Ascending aorta (tissue), 2 donors: ENCODE results near the gene SMYD1. TPM values are rescaled to one million over a fixed set of nuclear protein-coding genes. Genes with fewer than 3 reads are reported as not detected.

Experiments
- DNase-seq, 2 donors: peaks; one replicate each; pipeline ENCODE4 v3.0.0-alpha.2; 2019; ENCODE audit warnings: low spot score in 2 of 2
- H3K27ac ChIP-seq, 2 donors: fragments of 200-600 bp; sonication (generic); one replicate each; pipeline ENCODE4 v1.5.1; 2016 to 2017; ENCODE audit warnings: mild to moderate bottlenecking in 1 of 2
- H3K27me3 ChIP-seq: fragments of 200-600 bp; sonication (generic); one replicate; pipeline ENCODE4 v1.5.1; 2017
- H3K36me3 ChIP-seq, 2 donors: fragments of 200-600 bp; sonication (generic); one replicate each; pipeline ENCODE4 v1.5.1; 2016
- H3K4me1 ChIP-seq, 2 donors: fragments of 200-600 bp; sonication (generic); one replicate each; pipeline ENCODE4 v1.5.1; 2016 to 2017; ENCODE audit warnings: mild to moderate bottlenecking in 1 of 2
- H3K4me3 ChIP-seq, 2 donors: fragments of 200-600 bp; sonication (generic); one replicate each; pipeline ENCODE4 v1.5.1; 2016 to 2017; ENCODE audit warnings: mild to moderate bottlenecking in 1 of 2
- H3K9me3 ChIP-seq, 2 donors: fragments of 200-600 bp; sonication (generic); one replicate each; pipeline ENCODE4 v1.5.1; 2016
- intact Hi-C: fragments of 100-400 bp; cut with DNase I; formaldehyde crosslinking; loops from one replicate; pipeline ENCODE4 v1.15.1; 2023
- total RNA-seq: library from RNA; depleted of rRNA; stranded (reverse); fragments of >200 nt; gene quantifications from one replicate; pipeline ENCODE4 v1.1.0, GENCODE V29; 2016
- TF ChIP-seq, protein P1 (sequence below), 3 experiments: fragments of 200-600 bp in 2 of 3; fragments of 450-650 bp in 1 of 3; sonication (generic) in 2 of 3; IDR thresholded peaks; one replicate each; pipeline ENCODE4 v1.5.1; 2016 to 2019; ENCODE audit warnings: antibody characterized with exemption in 3 of 3, mild to moderate bottlenecking in 1 of 3, moderate library complexity in 1 of 3

The SMYD1 gene
- total RNA-seq, 1 donor from 2014 or later = not detected

DNA sequence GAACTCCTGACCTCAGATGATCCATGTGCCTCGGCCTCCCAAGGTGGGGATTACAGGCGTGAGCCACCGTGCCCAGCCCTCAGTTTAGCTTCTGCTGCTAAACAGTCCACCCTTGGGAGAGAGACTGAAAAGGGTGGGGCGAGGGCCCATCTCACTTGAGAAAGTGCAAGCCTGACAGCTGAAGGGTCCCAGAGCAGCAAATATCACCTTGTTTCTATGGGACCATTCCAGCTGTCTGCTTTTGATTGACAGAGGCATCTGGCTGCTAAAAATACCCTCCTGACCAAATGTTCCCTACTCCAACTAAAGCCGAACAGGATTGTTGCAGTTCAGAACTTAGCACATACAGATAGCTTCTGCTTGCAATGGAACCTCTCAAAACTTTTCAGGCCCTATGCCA lies 436 bp upstream of the SMYD1 start:
- DNase-seq = no peak
- Histone ChIP-seq H3K9me3 (no peaks in the 10 kb centered on the region), H3K27ac (no peak overlapping the region), H3K27me3 (no peaks in the 10 kb centered on the region), H3K4me3 (no peak overlapping the region), H3K4me1 (no peaks in the 10 kb centered on the region), H3K36me3 (no peaks in the 10 kb centered on the region)
- intact Hi-C loops = no loop called here
- TF ChIP-seq, protein P1, sequence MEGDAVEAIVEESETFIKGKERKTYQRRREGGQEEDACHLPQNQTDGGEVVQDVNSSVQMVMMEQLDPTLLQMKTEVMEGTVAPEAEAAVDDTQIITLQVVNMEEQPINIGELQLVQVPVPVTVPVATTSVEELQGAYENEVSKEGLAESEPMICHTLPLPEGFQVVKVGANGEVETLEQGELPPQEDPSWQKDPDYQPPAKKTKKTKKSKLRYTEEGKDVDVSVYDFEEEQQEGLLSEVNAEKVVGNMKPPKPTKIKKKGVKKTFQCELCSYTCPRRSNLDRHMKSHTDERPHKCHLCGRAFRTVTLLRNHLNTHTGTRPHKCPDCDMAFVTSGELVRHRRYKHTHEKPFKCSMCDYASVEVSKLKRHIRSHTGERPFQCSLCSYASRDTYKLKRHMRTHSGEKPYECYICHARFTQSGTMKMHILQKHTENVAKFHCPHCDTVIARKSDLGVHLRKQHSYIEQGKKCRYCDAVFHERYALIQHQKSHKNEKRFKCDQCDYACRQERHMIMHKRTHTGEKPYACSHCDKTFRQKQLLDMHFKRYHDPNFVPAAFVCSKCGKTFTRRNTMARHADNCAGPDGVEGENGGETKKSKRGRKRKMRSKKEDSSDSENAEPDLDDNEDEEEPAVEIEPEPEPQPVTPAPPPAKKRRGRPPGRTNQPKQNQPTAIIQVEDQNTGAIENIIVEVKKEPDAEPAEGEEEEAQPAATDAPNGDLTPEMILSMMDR (IDR thresholded peaks at IDR 0.05) = no peak

DNA sequence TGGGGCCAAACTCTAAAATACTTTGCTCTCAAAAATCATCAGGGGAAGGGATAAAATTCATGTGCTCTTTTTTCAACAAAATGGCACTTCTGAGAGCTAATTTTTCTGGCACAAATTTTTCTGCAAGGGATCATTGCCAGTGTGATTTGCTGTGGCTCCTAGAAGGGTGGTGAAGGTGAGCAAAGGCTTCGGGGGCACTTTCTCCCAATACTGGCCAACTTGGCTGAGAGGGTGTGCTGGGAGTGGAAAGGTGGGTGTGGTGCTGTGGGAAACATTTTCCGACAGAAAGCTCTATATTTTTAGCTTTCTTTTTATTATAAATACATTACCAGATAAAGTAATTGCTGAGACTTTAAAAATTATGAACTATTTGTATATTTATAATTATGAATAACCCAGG lies 419 bp downstream of the SMYD1 start:
- Histone ChIP-seq H3K9me3 (no peaks in the 10 kb centered on the region), H3K4me1 (no peaks in the 10 kb centered on the region), H3K27ac (no peak overlapping the region), H3K4me3 (no peak overlapping the region), H3K36me3 (no peaks in the 10 kb centered on the region), H3K27me3 (no peaks in the 10 kb centered on the region)
- DNase-seq = no peak
- intact Hi-C loops = no loop called here
- TF ChIP-seq, protein P1 (IDR thresholded peaks at IDR 0.05) = no peak

DNA sequence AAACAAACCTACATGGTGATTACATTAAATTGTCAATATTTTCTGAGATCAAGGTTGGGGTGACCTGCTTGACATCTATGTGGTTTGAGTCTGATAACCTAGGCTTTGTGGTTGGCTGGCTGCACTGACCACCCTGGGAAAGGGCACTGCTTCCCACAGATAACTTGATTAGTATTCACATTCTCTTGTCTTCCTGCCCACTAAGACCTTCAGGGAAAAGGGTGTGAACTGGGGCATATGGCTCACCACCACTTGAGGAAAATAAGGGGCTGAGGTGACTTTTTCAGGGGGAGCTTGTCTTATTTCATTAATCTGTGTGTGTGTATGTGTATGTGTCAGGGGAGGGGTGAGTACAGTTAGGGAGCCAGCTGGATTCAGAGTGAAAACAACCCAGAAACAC lies 1.5 kb downstream of the SMYD1 start:
- no peaks in the 10 kb centered on the region for H3K4me1 ChIP-seq
- no peak overlapping the region for H3K4me3 ChIP-seq
- TF ChIP-seq, protein P1 (IDR thresholded peaks at IDR 0.05) = no peak
- no peaks in the 10 kb centered on the region for H3K36me3 ChIP-seq
- no peak overlapping the region for H3K27ac ChIP-seq
- H3K9me3 ChIP-seq = no peaks in the 10 kb centered on the region
- H3K27me3 ChIP-seq = no peaks in the 10 kb centered on the region
- intact Hi-C loops = no loop called here
- DNase-seq = no peak

DNA sequence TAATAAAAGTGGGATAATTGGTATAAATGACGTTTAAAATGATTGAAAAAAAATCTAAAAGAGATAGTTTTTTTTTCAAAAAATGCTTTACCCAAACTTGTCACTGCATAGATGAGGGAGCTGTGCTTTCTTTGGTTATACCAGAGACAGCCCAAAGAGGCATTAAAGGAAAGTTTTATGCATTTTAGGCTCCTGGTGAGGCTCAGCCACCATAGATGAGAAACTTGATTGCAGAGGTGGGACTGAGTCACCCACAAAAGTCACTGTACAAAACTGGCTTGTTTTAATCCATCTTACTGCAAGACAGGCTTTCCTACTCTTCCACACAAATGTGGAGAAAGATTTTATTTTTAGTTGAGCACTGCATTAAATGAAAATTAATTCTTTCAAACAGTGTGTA lies 2.4 kb downstream of the SMYD1 start:
- H3K4me1 ChIP-seq = no peaks in the 10 kb centered on the region
- TF ChIP-seq, protein P1 (IDR thresholded peaks at IDR 0.05) = no peak
- H3K36me3 ChIP-seq = no peaks in the 10 kb centered on the region
- no peak overlapping the region for H3K4me3 ChIP-seq
- intact Hi-C loops = no loop called here
- H3K9me3 ChIP-seq = no peaks in the 10 kb centered on the region
- H3K27me3 ChIP-seq = no peaks in the 10 kb centered on the region
- no peak overlapping the region for H3K27ac ChIP-seq
- DNase-seq = no peak

DNA sequence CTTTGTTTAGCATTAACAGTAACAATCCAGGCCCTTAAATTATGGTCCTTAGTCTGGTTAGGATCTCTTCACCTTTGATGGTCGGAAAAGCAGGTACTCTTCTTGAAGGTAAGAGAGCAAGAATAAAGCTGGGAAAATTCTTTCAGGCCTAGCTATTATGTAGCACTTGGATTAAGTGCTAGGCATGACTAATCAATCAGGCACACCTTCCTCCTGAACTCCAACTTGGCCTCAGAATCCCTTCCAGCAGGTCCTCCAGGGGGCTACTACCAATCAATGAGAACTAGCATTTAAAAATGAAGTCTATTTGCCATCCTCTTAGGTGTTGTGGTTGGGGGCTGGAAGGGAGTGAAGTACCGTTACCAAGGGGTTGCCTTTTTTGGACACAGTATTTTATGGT lies 3.7 kb downstream of the SMYD1 start:
- no peak for DNase-seq
- intact Hi-C loops = no loop called here
- Histone ChIP-seq H3K27ac (no peak overlapping the region), H3K4me3 (no peak overlapping the region), H3K4me1 (no peaks in the 10 kb centered on the region), H3K27me3 (no peaks in the 10 kb centered on the region), H3K36me3 (no peaks in the 10 kb centered on the region), H3K9me3 (no peaks in the 10 kb centered on the region)
- TF ChIP-seq, protein P1 (IDR thresholded peaks at IDR 0.05) = no peak

DNA sequence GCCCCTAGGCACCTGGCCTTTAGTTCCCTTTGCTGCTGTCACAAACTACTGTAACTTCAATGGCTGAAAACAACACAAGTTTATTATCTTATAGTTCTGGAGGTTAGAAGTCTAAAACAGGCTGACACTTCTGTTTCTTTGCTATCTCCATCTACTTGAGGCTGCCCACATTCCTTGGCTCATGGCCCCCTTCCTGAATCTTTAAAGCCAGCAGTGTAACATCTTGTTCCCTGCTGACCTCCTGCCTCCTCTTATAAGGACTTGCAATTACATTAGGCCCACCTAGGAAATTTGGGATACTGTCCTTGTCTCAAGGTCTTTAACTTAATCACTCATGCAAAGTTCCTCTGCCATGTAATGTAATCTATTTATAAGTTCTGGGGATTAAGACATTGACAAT lies 6.5 kb downstream of the SMYD1 start:
- H3K4me1 ChIP-seq = no peaks in the 10 kb centered on the region
- no peaks in the 10 kb centered on the region for H3K36me3 ChIP-seq
- no peak overlapping the region for H3K27ac ChIP-seq
- H3K9me3 ChIP-seq = no peaks in the 10 kb centered on the region
- TF ChIP-seq, protein P1 (IDR thresholded peaks at IDR 0.05) = no peak
- intact Hi-C loops = no loop called here
- DNase-seq = no peak
- H3K4me3 ChIP-seq = no peak overlapping the region
- H3K27me3 ChIP-seq = no peaks in the 10 kb centered on the region
